Subcutaneous abdominal adipose tissue (tissue), 5 donors: ENCODE results near the gene FAM229B.
A peak's percentile ranks its signal among the peaks of the same experiment; 100 is the strongest.

Experiments used
- H3K27ac ChIP-seq: one replicate; pipeline ENCODE4 v1.7.0; 2013; ENCODE audit warnings: low read depth, mild to moderate bottlenecking, inconsistent platforms, low read length, moderate library complexity
- H3K27me3 ChIP-seq, 5 donors: one replicate each; pipeline ENCODE4 v1.7.0; 2013; ENCODE audit warnings: low read length in 5 of 5, inconsistent platforms in 1 of 5; ENCODE audit not compliant: control insufficient read depth in 5 of 5, insufficient read depth in 4 of 5
- H3K36me3 ChIP-seq, 5 donors: one replicate each; pipeline ENCODE4 v1.7.0; 2013; ENCODE audit warnings: low read length in 5 of 5; ENCODE audit not compliant: control insufficient read depth in 5 of 5, insufficient read depth in 5 of 5
- H3K4me1 ChIP-seq, 5 donors: one replicate each; pipeline ENCODE4 v1.7.0; 2013; ENCODE audit warnings: low read length in 5 of 5, mild to moderate bottlenecking in 3 of 5, moderate library complexity in 1 of 5; ENCODE audit not compliant: control insufficient read depth in 5 of 5, insufficient read depth in 5 of 5
- H3K4me3 ChIP-seq, 5 donors: one replicate each; pipeline ENCODE4 v1.7.0; 2013; ENCODE audit warnings: low read length in 5 of 5, low read depth in 1 of 5
- H3K9ac ChIP-seq, 5 donors: one replicate each; pipeline ENCODE4 v1.7.0; 2013; ENCODE audit warnings: low read length in 5 of 5, mild to moderate bottlenecking in 4 of 5, moderate library complexity in 3 of 5
- H3K9me3 ChIP-seq, 5 donors: one replicate each; pipeline ENCODE4 v1.7.0; 2013; ENCODE audit warnings: low read length in 5 of 5; ENCODE audit not compliant: control insufficient read depth in 5 of 5
- donor health status: healthy.
- donor health status: healthy.
- donor health status: healthy.
- donor health status: healthy.
- donor health status: healthy.

Gene FAM229B

GRCh38 chr6:112061605-112062004, 25.8 kb upstream of the FAM229B start:
- Histone ChIP-seq H3K9me3 (no peaks in the 10 kb centered on the region), H3K4me1 (no peaks in the 10 kb centered on the region), H3K4me3 (no peak overlapping the region), H3K9ac (no peak overlapping the region), H3K27me3 (no peaks in the 10 kb centered on the region), H3K36me3 (no peaks in the 10 kb centered on the region), H3K27ac (no peak overlapping the region)

- H3K36me3 ChIP-seq, result no peaks in the 10 kb centered on the region
- no peak overlapping the region for H3K4me3 ChIP-seq
- no peaks in the 10 kb centered on the region for H3K27me3 ChIP-seq
- no peaks in the 10 kb centered on the region for H3K4me1 ChIP-seq
- H3K9me3 ChIP-seq, result no peaks in the 10 kb centered on the region
- no peak overlapping the region for H3K27ac ChIP-seq
- H3K9ac ChIP-seq, result no peak overlapping the region
Measured at GRCh38 chr6:112062966-112063365, 24.4 kb upstream of the FAM229B start.

DNA sequence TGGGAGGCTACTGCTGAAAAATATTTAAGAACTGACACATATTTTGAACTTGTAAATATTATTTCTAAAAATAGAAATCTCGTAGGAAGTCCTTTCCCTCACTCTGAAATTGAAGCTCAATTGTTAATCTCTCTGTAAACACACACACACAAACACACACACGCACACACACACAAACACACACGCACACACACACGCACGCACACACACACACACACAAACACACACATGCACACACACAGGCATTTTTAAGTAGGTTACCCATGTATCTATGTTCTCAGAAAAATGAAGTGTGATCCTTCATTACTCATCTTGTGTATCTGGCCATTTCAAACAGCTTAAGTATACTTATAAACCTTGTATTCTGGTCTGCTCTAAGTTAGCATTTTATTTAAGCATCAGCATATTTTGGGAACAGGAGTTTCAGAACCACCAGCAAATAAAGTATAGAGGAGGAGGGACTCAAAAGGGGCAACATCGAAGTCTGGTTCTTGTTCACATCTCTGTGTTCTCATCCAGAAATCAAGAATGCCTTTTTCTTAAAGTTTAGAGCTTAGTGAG, 21.9 kb upstream of the FAM229B start:
- Histone ChIP-seq H3K9me3 (no peaks in the 10 kb centered on the region), H3K36me3 (peaks cover 0 to 10% (median 7%) of the 10 kb centered on the region in 5 donors), H3K27ac (no peak overlapping the region), H3K4me1 (no peaks in the 10 kb centered on the region), H3K27me3 (no peaks in the 10 kb centered on the region), H3K4me3 (no peak overlapping the region), H3K9ac (no peak overlapping the region)

- no peak overlapping the region for H3K9ac ChIP-seq
- no peak overlapping the region for H3K4me3 ChIP-seq
- no peaks in the 10 kb centered on the region for H3K27me3 ChIP-seq
- H3K4me1 ChIP-seq, result no peaks in the 10 kb centered on the region
- H3K9me3 ChIP-seq, result no peaks in the 10 kb centered on the region
- peaks cover 0 to 18% (median 10%) of the 10 kb centered on the region in 5 donors for H3K36me3 ChIP-seq
- no peak overlapping the region for H3K27ac ChIP-seq
Measured at GRCh38 chr6:112066606-112067005, 20.8 kb upstream of the FAM229B start.

GRCh38 chr6:112081569-112081968, 5.8 kb upstream of the FAM229B start:
- no peaks in the 10 kb centered on the region for H3K9me3 ChIP-seq
- H3K4me1 ChIP-seq, result peaks cover 0 to 6% (median 3%) of the 10 kb centered on the region in 5 donors
- H3K27me3 ChIP-seq, result no peaks in the 10 kb centered on the region
- no peak overlapping the region for H3K4me3 ChIP-seq
- no peak overlapping the region for H3K27ac ChIP-seq
- H3K9ac ChIP-seq, result no peak overlapping the region
- peaks cover 18 to 43% (median 24%) of the 10 kb centered on the region in 5 donors for H3K36me3 ChIP-seq

DNA sequence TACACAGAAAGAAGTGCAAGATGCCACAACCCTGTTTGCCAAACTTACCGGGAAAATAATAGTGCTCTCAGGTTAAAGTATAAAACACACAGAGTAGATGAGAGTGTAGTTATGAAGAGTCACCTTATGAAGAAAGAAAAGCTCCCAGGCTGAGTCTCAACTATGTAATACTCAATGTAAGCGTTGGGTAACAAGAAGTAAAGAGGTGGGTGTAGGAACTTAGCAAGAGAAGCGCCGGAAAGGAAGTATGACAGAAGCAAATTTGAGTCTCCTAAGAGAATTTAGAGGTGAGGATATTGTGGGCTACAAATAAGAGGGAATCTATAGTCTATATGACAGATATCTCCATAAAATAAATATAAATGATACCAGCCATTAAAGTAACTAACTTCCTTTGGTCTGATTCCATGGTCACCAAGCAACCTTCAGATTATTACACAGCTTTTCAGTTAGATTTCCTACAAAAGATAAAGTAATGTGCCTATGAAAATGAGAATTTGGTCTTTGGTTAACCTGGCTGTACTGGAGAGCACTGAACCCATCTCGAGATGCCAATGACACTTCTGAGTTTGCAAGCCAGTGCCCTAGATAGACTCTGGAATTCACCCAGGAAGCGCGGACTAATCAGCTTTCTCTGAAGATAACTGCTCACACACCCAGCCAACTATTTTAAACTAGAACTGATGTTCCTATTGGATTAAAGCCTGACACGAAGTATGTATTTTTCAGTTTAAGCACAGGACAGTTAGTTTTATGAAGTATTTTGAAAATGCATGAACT, 1.9 kb upstream of the FAM229B start:
- H3K27me3 ChIP-seq, result no peaks in the 10 kb centered on the region
- no peak overlapping the region for H3K27ac ChIP-seq
- H3K9me3 ChIP-seq, result no peaks in the 10 kb centered on the region
- peaks cover 0 to 10% (median 9%) of the 10 kb centered on the region in 5 donors for H3K4me1 ChIP-seq
- H3K9ac ChIP-seq, result no peak overlapping the region
- no peak overlapping the region for H3K4me3 ChIP-seq
- H3K36me3 ChIP-seq, result peaks cover 7 to 19% (median 11%) of the 10 kb centered on the region in 5 donors

GRCh38 chr6:112086744-112087135, 651 bp upstream of the FAM229B start:
- Histone ChIP-seq H3K36me3 (peaks cover 3 to 14% (median 6%) of the 10 kb centered on the region in 5 donors), H3K27me3 (no peaks in the 10 kb centered on the region), H3K27ac (peak overlapping the region; percentile 85), H3K9ac (peak overlapping the region; percentile 69 to 91 (median 86)), H3K9me3 (no peaks in the 10 kb centered on the region), H3K4me3 (peak overlapping the region; percentile 84 to 95 (median 93)), H3K4me1 (peaks cover 0 to 10% (median 9%) of the 10 kb centered on the region in 5 donors)

DNA sequence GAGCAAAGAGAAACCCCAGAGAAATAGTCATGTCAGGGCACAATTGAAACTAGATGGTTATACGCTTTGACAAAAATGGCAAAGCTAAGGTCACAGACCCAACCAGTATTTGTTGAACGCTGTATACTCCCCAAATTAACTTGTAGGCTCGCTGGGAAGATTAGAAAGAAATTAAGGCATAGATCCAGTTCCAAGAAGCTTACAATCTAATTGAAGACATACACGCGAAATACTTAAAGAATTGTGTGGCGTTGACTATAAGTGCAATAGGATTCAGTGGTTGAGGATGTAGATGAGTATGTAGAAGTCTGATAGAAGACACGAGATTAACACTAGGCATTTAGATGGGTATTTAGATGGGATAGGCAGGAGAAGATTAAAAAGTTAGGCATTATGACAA, 525 bp downstream of the FAM229B start:
- Histone ChIP-seq H3K27ac (peak overlapping the region; percentile 85), H3K4me1 (peaks cover 0 to 10% (median 9%) of the 10 kb centered on the region in 5 donors), H3K4me3 (peak overlapping the region; percentile 84 to 95 (median 93)), H3K36me3 (peaks cover 3 to 11% (median 6%) of the 10 kb centered on the region in 5 donors), H3K9me3 (no peaks in the 10 kb centered on the region), H3K9ac (peak overlapping the region in 4 of 5 donors; percentile 69 to 86 (median 83)), H3K27me3 (no peaks in the 10 kb centered on the region)

DNA sequence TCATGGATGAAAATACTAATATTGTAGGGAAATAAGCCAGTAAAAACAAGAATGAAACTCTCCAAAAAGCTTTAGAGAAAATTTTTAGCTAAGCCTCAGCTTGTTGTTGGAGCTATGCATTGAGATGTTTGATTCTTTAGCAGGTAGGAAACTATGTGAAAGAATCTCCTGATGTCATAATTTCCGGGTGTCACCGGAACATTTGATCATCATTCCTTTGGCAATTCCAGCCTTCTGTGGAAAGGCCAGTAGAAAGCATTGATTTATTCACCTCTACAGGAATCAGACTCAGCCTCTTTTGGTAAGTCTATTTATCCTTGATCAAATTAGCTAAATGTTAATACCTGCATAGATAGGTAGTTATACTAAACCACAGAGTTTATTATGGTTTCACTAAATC, 9.5 kb downstream of the FAM229B start:
- Histone ChIP-seq H3K4me1 (peaks cover 0 to 17% (median 0%) of the 10 kb centered on the region in 5 donors), H3K36me3 (peaks cover 0 to 3% (median 0%) of the 10 kb centered on the region in 5 donors), H3K27me3 (no peaks in the 10 kb centered on the region), H3K9me3 (peaks cover 0 to 2% (median 0%) of the 10 kb centered on the region in 5 donors), H3K4me3 (no peak overlapping the region), H3K9ac (no peak overlapping the region), H3K27ac (no peak overlapping the region)

DNA sequence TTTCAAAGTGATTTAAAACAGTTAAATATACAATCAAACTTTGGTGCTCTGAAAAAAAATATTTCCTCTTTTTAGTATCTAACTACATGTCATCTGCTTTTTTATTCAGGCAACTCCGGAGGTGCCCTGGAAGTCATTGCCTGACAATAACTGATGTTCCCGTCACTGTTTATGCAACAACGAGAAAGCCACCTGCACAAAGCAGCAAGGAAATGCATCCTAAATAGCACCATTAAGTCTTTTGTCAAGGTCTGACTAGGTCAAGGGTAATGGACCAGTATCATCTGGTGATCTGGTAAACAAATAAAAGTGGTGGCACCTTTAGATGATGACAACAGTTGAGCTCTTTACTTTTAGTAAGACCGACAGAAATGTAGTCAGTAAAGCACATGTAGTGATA, 13.2 kb downstream of the FAM229B start:
- Histone ChIP-seq H3K4me1 (peaks cover 0 to 22% (median 0%) of the 10 kb centered on the region in 5 donors), H3K36me3 (peaks cover 0 to 7% (median 6%) of the 10 kb centered on the region in 5 donors), H3K9me3 (peaks cover 0 to 2% (median 0%) of the 10 kb centered on the region in 5 donors), H3K27ac (peak overlapping the region; percentile 37), H3K27me3 (no peaks in the 10 kb centered on the region), H3K4me3 (no peak overlapping the region), H3K9ac (no peak overlapping the region)
